Measurements from ENCODE around the gene AKR7A2.

Gene AKR7A2

DNA sequence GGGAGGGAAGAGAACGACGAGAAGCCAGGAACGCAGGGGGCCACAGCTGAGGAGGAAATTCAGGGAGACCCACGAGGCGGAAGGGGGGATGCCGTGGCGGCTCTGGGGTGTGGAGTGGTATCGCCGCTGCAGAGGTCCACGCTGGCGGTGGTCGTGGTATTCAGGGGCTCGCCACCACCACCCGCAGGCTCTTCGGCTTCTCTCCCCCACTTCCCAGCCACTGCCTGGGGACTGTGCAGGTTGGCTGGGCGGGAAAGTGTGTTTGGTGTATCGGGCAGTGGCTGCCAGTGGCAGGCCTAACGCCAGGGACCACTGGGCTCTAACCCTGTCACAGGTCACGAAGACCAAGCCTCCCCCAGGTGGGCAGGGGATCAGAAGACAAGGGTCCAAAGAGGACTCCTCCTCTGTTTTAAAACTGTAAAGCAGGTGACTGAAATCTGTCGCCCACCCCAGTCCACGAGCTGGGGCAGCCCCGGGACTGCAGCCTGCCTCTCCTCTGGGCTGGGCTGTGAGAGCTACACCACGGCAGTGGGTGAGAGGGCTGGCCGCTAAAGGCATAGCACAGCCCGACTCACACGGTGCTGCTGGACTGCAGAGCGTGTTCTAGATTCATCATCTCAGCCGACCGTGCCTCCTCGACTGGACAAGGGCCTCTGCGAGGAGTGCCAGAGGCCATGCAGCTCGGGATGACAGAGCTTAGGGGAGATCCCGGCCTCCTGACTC is 31.1 kb upstream of the AKR7A2 start:
- DNase-seq, result no peak

DNA sequence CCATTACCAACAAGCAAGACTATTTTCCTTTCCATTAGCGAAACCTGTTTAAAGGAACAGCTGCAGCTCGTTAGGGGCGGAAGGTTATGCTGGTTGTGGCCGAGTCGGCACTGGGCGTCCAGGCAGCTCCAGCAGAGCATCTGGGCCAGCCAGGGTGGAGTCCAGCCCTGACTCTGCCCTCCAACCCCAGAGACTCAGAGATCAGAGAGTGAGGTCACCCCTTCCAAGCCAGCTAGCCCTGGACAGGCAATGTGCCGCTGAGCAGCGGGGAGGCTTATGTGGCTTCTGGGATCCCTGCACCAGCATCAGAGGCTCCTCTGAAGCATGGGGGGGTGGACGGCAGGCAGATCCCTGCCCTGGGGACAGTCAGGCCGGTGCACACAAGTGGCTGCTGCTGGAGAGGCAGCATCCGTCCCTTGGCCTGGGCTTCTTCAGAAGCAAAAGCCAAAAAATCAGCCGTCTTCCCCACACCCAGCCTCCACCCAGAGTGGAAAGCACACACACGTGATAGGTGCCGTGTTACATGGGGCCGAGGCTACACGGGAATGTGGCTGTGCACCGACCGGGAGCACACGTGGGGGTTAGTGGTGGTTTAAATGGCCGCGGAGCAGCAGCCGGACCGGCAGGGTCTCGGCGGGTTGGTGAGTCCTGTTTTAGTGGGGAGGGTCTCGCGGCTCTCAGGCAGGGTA is 30.3 kb upstream of the AKR7A2 start:
- DNase-seq, result no peak

DNA sequence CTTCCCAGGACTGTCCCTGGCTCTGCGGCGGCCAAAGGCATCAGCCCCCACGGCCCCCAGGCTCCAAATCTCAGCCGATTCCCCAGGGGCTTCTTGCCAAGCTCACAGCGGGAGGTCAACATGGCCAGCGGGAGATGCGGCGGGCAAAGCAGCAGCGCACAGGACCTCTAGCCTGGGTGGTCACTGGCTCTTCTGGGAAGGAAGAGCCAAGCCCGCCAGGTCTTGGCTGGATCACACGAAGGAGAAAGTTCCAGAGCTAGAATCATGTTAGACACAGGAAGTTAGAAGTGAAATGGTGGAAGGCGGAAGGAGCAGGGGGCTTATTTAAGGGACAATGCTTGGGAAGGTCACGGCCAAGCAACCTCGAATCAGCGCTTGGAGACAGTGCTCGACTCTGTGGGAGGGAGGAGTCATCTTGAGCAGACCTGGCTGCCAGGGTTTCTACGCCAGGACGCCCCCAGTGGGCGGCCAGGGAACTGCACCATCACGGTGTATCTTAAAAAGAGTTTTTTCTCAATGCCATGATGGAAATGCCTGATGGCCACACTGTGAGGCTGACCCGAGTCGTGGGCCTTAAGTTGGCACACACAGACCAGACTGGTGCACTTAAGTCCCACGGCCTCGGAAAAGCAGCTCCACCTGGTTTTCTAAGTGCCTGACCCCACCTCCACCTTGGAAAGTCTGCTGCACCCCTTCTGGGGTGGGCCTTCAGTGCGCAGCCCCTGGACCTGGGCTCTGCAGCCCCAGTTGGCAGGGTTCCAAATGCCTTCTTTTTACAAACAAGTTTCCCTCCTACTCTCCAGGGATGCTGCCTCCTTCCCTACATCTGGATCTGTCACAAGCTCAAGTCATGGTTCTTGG is 29.5 kb upstream of the AKR7A2 start:
- peak; percentile 67 for DNase-seq

DNA sequence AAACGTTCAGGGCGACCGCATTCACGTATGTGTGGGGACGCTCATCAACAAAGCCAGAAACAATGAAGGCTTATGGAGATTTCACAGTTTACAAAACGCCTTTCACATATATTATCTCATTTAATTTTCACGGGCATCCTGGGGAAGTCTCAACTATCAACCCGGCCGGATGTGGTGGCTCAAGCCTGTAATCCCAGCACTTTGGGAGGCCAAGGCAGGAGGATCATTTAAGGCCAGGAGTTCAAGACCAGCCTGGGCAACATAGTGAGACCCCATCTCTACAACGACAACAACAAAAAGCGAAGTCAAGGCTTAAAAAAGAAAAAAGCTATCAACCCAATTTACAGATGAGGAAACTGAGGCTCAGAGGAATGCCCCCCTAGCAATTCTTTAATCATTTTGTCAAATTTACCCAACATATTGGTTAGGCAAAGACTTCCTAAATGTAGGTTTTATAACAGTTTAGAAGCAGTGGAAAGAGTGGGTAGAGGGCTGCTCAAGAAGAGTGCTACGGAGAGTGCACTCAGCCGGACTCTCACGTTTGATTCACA is 28.5 kb upstream of the AKR7A2 start:
- no peak for DNase-seq

DNA sequence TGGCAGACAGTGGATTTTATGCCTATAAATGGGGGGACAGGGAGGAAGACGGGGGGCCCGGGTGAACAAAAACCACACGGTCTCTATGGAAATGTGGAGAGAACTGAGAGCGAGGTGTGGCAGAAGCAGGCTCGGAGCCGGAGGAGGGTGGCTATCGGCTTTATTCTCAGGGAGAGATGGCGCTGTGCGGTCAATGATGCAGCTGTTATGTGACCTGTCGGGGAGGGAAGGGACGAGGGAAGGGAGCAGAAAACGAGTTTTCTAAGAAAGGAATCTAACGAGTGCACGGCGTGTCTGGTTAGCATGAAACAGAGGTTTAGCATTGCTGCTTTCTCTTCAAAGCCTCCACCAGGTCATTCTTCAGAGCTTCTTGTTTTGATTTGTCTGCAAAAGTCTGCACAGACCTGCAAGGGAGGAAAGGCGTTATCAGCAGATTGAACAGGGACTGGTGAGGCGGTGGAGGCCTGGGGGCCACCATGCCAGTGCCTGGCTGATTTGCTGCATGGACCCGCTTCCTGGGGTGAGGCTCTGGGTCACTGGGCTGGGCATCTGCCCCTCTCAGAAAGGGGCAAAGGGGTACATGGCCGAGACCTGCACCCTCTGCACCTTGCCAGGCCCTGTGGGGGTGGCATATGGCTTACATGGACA is 27.4 kb upstream of the AKR7A2 start:
- no peak for DNase-seq

DNA sequence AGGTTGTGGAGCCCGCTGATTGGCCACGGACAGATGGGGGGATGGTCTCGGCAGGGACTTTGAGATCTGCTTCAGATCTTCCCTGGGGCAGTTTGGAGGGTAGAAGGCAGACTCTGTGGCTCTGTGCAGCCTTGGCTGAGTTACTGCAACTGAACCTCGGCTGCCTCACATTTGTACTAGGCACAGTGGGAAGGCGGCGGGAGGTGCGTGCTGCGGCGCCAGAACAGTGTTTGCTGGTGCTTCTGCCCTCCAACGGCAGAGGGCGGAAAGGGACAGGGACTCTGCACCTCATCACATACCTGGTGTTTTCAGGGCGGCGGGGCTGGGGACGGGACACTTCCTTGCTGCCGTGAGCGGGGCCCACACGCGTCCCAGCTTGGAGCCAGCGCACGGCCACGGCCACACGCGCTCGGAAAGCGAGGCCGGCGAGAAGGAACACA is 26.4 kb upstream of the AKR7A2 start:
- DNase-seq, result no peak

DNA sequence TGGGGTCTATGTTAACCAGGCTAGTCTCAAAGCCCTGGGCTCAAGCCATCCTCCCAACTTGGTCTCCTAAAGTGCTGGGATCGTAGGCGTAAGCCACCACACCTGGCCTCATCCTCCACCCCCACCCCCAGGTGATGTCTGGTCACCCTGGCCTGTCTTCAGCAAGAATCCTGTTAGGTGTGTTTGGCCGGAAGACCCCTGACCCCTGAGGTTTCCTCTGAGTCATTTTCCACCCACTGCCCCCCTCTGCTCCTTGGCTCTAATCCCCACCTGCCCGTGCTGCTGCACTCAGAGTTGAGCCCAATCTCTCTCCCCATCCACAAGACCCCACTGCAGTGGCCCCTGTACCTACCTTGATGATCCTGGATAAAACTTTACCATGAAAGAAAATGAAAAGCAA is 25.3 kb upstream of the AKR7A2 start:
- DNase-seq, result no peak

DNA sequence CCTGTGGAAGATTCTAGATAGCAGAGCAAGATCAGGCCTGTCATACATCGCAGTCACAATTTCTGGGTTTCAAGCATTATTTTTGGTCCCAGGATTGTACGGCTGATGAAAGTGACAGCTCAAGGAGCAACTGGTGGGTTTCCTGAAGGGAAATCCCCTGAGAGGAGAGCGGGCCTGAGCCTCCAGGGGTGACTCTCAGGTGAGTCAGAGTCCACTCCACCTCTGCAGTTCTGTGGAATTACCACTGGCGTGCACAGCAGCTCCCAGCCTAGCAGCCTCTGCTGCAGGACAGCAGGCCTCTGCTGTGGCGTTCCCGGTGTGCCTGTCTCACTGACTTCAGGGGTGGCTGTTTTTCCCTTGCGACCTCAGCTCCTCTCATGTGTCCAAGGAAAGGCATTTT is 24.6 kb upstream of the AKR7A2 start:
- peak; percentile 32 for DNase-seq

DNA sequence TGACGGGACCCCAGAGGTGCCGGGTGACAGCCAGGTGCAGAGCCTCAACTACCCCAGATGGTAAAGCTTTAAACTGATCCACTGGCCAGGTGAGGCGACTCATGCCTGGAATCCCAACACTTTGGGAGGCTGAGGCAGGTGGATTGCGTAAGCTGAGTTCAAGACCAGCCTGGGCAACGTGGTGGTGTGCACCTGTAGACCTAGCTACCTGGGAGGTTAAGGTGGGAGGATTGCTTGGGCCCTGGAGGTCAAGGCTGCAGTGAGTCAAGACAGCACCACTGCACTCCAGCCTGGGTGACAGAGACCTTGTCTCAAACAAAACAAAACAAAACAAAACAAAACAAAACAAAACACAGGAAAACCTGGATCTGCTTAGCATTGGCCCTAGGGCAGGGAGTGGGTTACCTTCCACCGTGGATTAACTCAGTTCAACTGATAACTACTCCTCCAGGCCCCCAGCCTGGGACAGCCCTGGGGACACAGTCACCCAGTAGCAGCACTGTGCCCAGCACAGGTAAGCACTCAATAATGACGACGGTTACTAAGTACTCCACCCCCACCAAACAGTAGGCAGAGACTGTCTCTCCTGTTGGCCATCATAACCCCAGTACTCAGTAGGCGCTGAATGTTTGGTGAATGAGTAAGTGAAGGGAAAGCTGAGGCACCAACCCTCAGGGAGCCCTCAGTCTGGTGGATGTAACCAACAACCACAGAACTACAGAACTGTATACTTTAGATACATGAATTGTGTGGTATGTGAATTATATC is 21.8 kb upstream of the AKR7A2 start:
- peak; percentile 42 for DNase-seq

DNA sequence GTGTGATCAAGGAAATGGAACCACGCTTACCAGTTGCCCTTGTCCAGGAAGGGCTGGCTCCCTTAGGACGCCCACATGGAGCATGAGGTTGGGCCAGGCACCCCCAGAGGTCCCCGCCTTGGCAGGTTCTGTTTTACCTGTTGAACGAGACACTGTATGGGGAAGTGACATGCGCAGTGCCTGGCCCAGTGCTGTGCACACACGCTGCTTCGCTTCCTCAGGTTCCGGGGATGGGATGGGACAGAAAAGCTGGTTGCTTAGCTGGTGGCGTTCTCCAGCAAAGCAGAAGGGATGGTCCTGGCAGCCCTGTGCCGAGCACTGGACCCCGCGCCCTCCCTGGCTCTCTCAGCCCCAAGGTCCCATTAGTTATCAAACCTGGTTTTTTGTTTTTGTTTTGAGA is 20.9 kb upstream of the AKR7A2 start:
- DNase-seq, result no peak

DNA sequence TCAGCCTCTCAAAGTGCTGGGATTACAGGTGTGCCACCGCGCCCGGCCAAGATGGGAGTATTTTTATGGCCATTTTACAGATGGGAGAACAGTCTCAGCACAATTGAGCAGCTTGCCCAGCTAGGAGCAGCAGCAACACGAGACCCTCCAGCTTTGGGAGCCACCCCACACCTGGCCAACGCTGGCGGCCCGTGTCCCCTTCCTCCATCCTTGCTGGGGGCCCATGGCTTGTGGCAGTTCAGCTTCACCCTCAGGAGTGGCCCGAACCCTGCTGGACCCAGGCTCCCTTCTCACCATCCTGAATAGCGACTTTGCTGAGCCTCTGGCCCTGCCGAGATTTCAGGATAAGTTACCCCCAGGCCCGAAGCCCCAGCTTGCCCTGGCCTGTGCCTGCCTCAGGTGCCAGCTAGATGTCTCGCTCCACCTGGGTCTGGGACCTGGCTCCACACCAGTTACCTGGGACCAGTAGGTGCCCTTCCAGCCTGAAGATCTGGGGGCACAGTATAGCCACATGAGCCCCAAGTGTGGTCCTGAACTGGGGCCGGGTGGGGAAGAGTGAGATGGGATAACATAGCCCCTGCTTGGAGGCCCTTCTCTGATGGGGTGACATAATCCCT is 19.4 kb upstream of the AKR7A2 start:
- no peak for DNase-seq

DNA sequence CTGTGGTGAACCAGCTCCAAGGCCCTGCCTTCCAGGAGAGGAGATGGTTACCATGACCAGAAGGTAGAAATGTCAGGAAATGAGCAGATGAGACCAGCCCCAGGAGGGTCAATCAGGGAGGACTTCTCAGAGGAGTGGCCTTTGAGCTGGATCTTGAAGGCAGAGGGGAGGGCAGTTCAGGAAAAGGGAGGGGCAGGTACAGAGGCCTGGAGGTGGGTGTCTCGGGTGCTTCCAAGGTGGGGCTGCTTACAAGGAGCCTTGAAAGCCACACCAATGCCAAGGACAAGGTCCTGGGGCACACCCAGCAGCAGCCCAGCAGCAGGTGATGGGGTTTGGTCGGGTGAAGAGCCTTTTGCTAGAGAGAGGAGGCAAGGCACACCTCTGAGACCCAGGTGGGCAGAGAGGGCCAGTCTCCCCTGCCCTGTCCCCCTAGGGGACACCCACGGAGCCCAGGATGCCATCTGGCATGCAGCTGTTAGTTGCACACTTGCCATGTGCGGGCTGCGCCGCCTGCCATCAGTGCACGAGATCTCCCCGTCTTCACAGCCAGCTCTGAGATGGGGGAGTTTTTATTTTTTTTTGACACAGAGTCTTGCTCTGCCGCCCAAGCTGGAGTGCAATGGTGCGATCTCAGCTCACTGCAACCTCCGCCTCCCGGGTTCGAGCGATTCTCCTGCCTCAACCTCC is 18.6 kb upstream of the AKR7A2 start:
- DNase-seq, result no peak

DNA sequence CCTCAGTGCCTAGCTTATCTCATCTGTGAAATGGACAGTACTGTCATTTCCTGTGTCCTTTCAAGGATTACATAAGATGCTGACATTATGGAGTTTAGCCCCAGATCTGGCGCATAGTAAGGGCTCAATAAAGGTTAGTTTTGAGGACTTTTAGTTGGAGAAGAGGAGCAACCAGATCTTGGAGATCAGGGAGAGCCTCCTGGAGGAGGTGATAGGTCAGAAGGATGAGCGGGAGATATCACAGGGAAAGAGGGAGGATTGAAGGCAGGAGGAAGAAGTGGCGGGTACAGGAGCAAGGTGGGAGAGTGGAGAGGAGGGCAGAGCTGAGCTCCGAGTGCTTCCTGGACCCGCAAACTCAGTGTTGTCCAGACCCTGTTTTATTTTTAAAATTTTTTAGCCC is 17.7 kb upstream of the AKR7A2 start:
- no peak for DNase-seq

DNA sequence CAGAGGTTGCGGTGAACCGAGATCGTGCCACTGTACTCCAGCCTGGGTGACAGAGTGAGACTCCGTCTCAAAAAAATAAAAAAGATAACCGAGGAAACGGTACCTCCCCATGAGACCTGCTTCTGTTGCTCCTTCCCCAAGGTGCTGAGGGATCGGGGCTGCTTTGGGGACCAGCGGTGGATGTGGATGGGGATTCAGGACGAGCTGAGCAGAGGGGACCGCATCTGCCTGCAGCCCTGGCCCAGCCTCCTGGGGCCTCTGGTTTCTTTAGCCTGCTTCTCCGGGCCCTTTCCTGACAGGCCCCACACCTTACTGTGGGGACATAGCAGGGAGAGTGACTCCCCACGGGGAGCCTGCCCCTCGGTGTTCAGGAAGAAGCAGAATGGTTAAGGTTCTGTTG is 17.2 kb upstream of the AKR7A2 start:
- DNase-seq, result no peak

DNA sequence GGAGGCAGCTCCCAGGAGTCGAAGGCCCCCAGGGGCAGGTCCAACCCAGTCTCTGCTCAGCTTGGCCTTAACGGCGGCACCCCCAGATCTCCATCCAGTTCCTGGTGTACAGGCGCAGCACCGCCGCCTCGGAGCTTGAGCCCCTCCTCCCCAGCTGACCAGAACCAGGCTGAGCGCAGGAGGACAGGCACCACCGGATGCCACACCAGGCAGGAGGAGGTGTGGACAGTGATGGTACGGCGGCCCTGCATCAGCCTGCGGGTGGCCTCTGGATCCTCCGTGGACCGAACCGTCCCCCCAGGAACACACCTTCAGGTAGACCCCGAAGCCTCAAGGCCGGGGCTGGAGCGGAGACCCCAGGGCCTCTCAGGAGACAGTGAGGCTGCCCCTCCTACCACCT is 16.5 kb upstream of the AKR7A2 start:
- no peak for DNase-seq

DNA sequence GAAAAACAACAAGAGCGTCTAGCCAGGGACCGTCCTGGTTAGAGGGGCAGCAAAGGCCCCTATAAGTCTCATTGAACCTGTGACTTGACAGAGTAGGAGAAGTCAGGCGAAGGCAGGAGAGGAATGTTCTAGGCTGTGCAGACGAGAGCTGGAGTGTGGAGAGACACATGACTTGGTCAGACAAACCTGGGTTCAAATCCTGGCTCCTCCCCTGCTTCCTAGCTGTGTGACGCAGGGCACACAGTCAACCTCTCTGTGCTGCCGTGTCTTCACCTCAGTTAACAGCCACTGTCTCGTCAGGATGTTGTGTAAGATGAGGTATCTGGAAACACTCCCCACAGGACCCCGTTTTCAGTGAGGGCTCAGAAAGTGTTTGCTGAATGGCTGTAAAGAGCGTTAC is 15.8 kb upstream of the AKR7A2 start:
- DNase-seq, result no peak

DNA sequence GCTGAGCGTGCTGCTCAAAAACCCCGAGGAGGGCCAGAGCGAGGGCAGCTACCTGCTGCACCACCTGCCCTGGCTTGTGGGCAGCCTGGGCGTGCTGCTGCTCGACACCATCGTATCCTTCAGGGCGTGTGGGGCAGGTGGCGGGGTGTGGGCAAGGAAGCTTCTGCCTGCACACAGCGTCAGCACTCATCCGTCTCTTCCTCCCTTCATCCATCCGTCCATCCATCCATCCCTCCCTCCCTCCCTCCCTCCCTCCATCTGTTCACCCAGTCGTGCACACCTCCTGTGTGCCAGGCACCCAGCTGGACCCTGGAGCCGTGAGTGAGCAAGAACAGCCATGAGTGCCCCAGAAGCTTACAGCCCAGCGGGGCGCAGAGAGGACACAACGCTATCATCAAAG is 15.4 kb upstream of the AKR7A2 start:
- DNase-seq, result no peak

DNA sequence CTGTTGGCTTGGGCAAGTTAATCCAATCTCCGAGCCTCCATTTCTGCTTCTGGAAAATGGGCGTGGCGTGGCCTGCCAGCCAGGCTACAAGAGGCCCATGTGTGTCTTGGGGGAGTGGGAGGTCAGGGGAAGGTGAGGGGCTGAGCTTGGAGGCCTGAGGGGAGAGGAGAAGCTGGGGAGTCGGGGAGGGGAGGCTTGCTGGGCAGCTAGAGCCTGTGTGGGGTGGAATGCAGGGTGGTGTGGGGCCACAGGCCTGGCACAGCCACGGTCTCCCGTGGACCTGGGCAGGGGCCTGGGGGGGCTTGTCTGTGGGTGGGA is 14.8 kb upstream of the AKR7A2 start:
- no peak for DNase-seq

DNA sequence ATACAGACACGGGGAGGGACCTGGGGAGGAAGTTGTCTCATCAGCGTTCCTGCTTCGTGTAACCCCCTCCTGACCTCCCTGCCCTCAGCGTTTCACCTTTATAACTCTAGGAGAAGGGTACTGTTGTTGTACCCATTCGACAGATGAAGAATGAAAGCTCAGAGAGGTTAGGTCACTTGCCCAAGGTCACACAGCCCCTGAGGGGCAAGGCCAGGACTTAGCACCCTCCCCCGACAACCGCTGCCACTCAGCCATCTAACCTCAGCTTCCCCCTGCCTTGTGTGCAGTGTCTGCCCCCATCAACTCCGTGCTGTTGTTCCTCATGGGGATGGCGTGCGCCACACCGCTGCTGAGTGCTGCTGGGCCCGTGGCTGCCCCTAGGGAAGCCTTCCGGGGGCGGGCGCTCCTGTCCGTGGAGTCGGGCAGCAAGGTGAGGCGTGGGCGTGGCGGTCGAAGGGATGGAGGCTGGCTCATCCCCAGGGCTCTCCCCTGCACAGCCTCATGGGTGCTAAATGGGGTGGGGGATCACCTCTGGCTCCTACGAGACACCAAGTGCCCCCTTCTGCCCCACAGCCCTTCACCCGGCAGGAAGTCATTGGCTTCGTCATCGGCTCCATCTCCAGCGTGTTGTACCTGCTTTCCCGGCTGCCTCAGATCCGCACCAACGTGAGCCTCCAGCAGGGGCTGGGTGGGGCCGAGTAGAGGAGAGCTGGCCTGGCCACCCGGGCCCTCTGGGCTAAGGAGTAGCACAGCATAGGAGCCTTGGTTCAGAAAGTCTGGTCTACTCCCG is 14.2 kb upstream of the AKR7A2 start:
- no peak for DNase-seq

DNA sequence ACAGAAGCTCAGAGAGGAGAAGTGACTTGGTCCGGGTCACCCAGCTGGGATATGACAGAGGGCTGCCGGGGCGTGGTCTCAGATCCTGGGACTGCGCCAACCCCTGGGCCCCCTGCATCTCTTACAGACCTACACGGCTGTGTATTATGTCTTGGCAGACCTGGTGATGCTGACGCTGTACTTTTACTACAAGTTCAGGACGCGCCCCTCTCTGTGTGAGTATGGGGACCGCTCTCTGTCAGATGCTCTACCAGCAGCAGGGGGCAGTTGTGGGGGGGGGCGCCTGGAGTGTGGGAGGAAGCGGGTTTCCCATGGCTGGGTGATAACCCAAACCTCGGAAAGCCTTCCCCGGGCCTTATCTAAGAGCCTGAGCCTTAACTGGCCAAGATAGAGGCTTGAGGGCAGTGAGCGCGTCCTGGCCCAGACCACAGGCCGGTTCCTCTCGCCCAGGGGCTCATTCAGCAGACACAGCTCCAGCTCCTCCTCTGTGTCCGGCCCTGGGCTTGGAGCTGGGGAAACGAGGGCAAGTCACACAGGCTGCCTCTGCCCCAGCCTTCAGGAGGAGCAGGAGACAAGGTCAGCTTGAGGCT is 13.5 kb upstream of the AKR7A2 start:
- DNase-seq, result no peak

Data from EL (cell line).